NT2/D1 (cell line): ENCODE data around the gene KCP.

Experiments
- DNase-seq: peaks from one replicate; pipeline ENCODE4 v3.0.0-alpha.2; 2011; ENCODE audit warnings: low read depth, low spot score
- H3K27me3 ChIP-seq: 2 replicates; pipeline ENCODE4 v1.6.0; 2011; ENCODE audit warnings: mild to moderate bottlenecking; ENCODE audit not compliant: insufficient read length, insufficient read depth
- H3K36me3 ChIP-seq: 2 replicates; pipeline ENCODE4 v1.6.1; 2011; ENCODE audit warnings: mild to moderate bottlenecking, low read length, mixed read lengths; ENCODE audit not compliant: insufficient read depth, insufficient read length
- H3K4me1 ChIP-seq: 2 replicates; pipeline ENCODE4 v1.5.1; 2011; ENCODE audit not compliant: insufficient read depth, insufficient read length
- H3K4me3 ChIP-seq: 2 replicates; pipeline ENCODE4 v1.5.1; 2011; ENCODE audit warnings: low read depth; ENCODE audit not compliant: insufficient read length
- H3K9ac ChIP-seq: 2 replicates; pipeline ENCODE4 v1.6.0; 2011; ENCODE audit warnings: low read depth; ENCODE audit not compliant: insufficient read length
- H3K9me3 ChIP-seq: 2 replicates; pipeline ENCODE4 v1.5.1; 2011; ENCODE audit warnings: mild to moderate bottlenecking, low read length; ENCODE audit not compliant: insufficient read depth
- SUZ12 ChIP-seq: IDR thresholded peaks from 2 replicates; pipeline ENCODE4 v1.6.1; 2011; ENCODE audit not compliant: insufficient read length, insufficient read depth; ENCODE audit errors: extremely low read depth
- YY1 ChIP-seq: IDR thresholded peaks from 2 replicates; pipeline ENCODE4 v1.6.1; 2011; ENCODE audit not compliant: insufficient read length, insufficient read depth
- ZNF274 ChIP-seq: IDR thresholded peaks from 2 replicates; pipeline ENCODE4 v1.6.1; 2011; ENCODE audit warnings: mild to moderate bottlenecking, low read depth, low read length

Gene KCP

GRCh38 chr7:128879461-128879938 lies 31.0 kb downstream of the KCP start:
- peak overlapping the region; percentile 68 for H3K9ac ChIP-seq
- no peak for DNase-seq
- no peak for TF ChIP-seq SUZ12
- no peak for TF ChIP-seq YY1
- no peak for TF ChIP-seq ZNF274
- H3K4me1 ChIP-seq, result peaks cover 16% of the 10 kb centered on the region
- no peaks in the 10 kb centered on the region for H3K27me3 ChIP-seq
- H3K9me3 ChIP-seq, result no peaks in the 10 kb centered on the region
- H3K36me3 ChIP-seq, result no peaks in the 10 kb centered on the region
- no peak overlapping the region for H3K4me3 ChIP-seq

GRCh38 chr7:128878226-128879105 lies 32.0 kb downstream of the KCP start:
- no peak overlapping the region for H3K9ac ChIP-seq
- peaks cover 13% of the 10 kb centered on the region for H3K4me1 ChIP-seq

GRCh38 chr7:128877756-128878120 lies 32.8 kb downstream of the KCP start:
- Histone ChIP-seq H3K9me3 (no peaks in the 10 kb centered on the region), H3K9ac (no peak overlapping the region), H3K27me3 (no peaks in the 10 kb centered on the region), H3K4me3 (no peak overlapping the region), H3K36me3 (no peaks in the 10 kb centered on the region), H3K4me1 (peaks cover 18% of the 10 kb centered on the region)
- TF ChIP-seq YY1 (no peak), ZNF274 (no peak), SUZ12 (no peak)
- DNase-seq, result no peak

More at GRCh38 chr7:128878226-128879105, 32.0 kb downstream of the KCP start:
- no peaks in the 10 kb centered on the region for H3K27me3 ChIP-seq
- H3K36me3 ChIP-seq, result no peaks in the 10 kb centered on the region
- DNase-seq, result no peak
- TF ChIP-seq SUZ12 (no peak), YY1 (no peak), ZNF274 (no peak)
- no peaks in the 10 kb centered on the region for H3K9me3 ChIP-seq
- H3K4me3 ChIP-seq, result no peak overlapping the region

GRCh38 chr7:128876978-128877755 lies 33.3 kb downstream of the KCP start:
- peaks cover 18% of the 10 kb centered on the region for H3K4me1 ChIP-seq
- no peak overlapping the region for H3K4me3 ChIP-seq
- no peak for DNase-seq
- TF ChIP-seq YY1, result no peak
- TF ChIP-seq ZNF274, result no peak
- H3K9ac ChIP-seq, result no peak overlapping the region
- no peaks in the 10 kb centered on the region for H3K9me3 ChIP-seq
- H3K27me3 ChIP-seq, result no peaks in the 10 kb centered on the region
- no peaks in the 10 kb centered on the region for H3K36me3 ChIP-seq

GRCh38 chr7:128876586-128876977 lies 33.9 kb downstream of the KCP start:
- Histone ChIP-seq H3K9ac (no peak overlapping the region), H3K4me3 (no peak overlapping the region), H3K27me3 (peaks cover 1% of the 10 kb centered on the region), H3K36me3 (no peaks in the 10 kb centered on the region), H3K4me1 (peaks cover 18% of the 10 kb centered on the region), H3K9me3 (no peaks in the 10 kb centered on the region)
- no peak for DNase-seq
- TF ChIP-seq YY1 (no peak), SUZ12 (no peak), ZNF274 (no peak)

GRCh38 chr7:128876127-128876526 lies 34.4 kb downstream of the KCP start:
- DNase-seq, result no peak
- peaks cover 18% of the 10 kb centered on the region for H3K4me1 ChIP-seq
- peaks cover 5% of the 10 kb centered on the region for H3K27me3 ChIP-seq
- no peak for TF ChIP-seq YY1
- TF ChIP-seq SUZ12, result no peak
- no peak for TF ChIP-seq ZNF274
- no peak overlapping the region for H3K4me3 ChIP-seq
- H3K36me3 ChIP-seq, result no peaks in the 10 kb centered on the region
- H3K9me3 ChIP-seq, result no peaks in the 10 kb centered on the region
- H3K9ac ChIP-seq, result no peak overlapping the region

GRCh38 chr7:128875523-128875948 lies 35.0 kb downstream of the KCP start:
- Histone ChIP-seq H3K36me3 (no peaks in the 10 kb centered on the region), H3K9ac (no peak overlapping the region), H3K4me1 (peaks cover 18% of the 10 kb centered on the region), H3K4me3 (no peak overlapping the region), H3K9me3 (no peaks in the 10 kb centered on the region), H3K27me3 (peaks cover 11% of the 10 kb centered on the region)
- TF ChIP-seq YY1 (no peak), SUZ12 (no peak), ZNF274 (no peak)
- DNase-seq, result no peak
